H7 (cell line): ENCODE results near the gene TGFBR2. TPM values are rescaled to one million over a fixed set of nuclear protein-coding genes. Genes with fewer than 3 reads are reported as not detected.

Experiments used
- DNase-seq: peaks from one replicate; pipeline ENCODE4 v3.0.0; 2012
- H3K27me3 ChIP-seq: 2 replicates; pipeline ENCODE4 v1.6.0; 2011; ENCODE audit warnings: mild to moderate bottlenecking, low read length; ENCODE audit not compliant: control insufficient read depth, insufficient read depth
- H3K36me3 ChIP-seq: replicated peaks from 2 replicates; pipeline ENCODE4 v1.5.1; 2011; ENCODE audit warnings: low read length; ENCODE audit not compliant: control insufficient read depth, insufficient read depth
- H3K4me3 ChIP-seq: 2 replicates; pipeline ENCODE4 v1.5.1; 2011; ENCODE audit warnings: low read depth, mild to moderate bottlenecking, control low read depth, low read length, moderate library complexity; ENCODE audit not compliant: insufficient read depth
- total RNA-seq: library from RNA; depleted of rRNA; stranded (reverse); fragments of >200 nt; shearing (Covaris generic); gene quantifications from 2 replicates; pipeline ENCODE4 v1.2.3, GENCODE V29; 2014

The TGFBR2 gene
- total RNA-seq, 1 experiment from 2014 or later = 4.3 TPM

DNA sequence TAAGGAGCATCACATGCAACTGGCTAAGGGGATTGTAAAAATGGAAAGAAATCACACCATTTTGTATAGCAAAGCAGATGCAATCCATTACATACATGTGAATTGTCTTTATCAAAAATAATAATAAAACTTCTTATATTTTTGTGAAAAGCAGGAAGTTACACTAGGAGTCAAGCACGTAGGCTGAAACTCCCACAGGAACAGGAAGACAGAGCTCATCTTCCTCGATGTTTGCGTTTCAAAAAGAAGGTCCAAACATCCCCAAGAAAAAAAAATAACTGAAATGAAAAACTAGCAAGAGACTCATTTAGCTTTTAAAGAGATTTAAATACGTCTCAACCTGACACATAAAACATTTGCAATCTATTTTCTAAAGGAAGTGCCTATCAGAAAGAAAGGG is 106.6 kb downstream of the TGFBR2 start:
- no peak for DNase-seq
- H3K27me3 ChIP-seq = no peaks in the 10 kb centered on the region
- H3K4me3 ChIP-seq = no peak overlapping the region
- H3K36me3 ChIP-seq = no peaks in the 10 kb centered on the region

GRCh38 chr3:30713885-30714503 is 107.6 kb downstream of the TGFBR2 start:
- no peaks in the 10 kb centered on the region for H3K36me3 ChIP-seq
- no peaks in the 10 kb centered on the region for H3K27me3 ChIP-seq
- DNase-seq = no peak
- no peak overlapping the region for H3K4me3 ChIP-seq

DNA sequence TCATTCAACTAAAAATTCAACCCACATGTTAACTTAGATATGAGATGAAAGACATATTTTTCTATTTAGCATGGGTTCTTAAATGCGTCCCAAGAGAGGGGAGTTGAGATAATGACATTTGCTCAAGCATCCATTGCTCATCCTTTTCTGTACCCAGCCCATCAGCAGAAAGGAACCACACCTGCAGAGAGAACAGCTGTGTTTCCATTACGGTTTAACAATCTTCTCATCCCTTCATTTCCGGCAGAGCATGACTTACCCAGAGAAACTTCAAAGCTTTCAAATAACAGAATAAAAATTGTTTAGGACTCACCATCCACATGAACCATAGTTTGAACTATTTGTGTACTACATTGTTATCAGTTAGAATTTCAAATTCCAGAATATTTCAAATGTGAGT is 113.1 kb downstream of the TGFBR2 start:
- DNase-seq = no peak
- Histone ChIP-seq H3K27me3 (no peaks in the 10 kb centered on the region), H3K36me3 (no peaks in the 10 kb centered on the region), H3K4me3 (no peak overlapping the region)

DNA sequence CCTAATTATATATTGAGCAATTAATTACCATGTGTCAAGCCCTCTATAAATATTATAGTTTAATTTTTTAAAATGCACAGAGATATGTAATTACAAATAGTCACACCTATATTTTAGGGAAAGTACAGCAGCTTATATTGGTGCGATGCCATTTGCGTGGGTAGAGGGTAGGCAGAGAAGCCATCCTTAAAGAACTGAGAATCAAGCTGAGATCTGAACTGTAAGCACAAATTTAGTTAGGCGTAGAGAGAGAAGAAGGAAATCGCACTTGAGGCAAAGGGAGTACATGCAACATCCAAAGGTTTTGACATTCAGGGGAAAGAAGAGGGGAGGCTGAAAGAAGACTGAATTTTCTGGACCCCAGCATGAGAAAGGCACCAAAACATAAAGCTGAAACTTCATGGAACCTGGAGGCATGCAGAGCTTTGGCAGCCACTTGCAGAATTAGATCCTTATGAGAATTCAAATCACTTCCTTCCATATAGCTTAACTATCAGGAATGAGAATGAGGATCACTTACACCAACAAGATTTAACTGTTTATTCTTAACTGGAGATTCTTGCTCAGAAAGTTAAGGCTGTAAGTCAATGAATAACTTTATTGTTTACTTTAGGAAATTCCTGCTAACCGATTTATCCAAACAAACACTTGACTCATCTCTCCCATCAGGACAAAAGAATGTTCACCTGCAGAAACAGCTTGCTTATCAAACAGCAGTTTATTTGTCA is 114.3 kb downstream of the TGFBR2 start:
- Histone ChIP-seq H3K4me3 (no peak overlapping the region), H3K36me3 (no peaks in the 10 kb centered on the region), H3K27me3 (no peaks in the 10 kb centered on the region)
- no peak for DNase-seq

- DNase-seq = no peak
- no peaks in the 10 kb centered on the region for H3K27me3 ChIP-seq
- no peak overlapping the region for H3K4me3 ChIP-seq
- H3K36me3 ChIP-seq = no peaks in the 10 kb centered on the region
Observed at GRCh38 chr3:30721314-30721634, 114.9 kb downstream of the TGFBR2 start.

GRCh38 chr3:30723211-30723610 is 116.8 kb downstream of the TGFBR2 start:
- H3K36me3 ChIP-seq = no peaks in the 10 kb centered on the region
- DNase-seq = no peak
- H3K4me3 ChIP-seq = no peak overlapping the region
- no peaks in the 10 kb centered on the region for H3K27me3 ChIP-seq

GRCh38 chr3:30724863-30725262 is 118.5 kb downstream of the TGFBR2 start:
- Histone ChIP-seq H3K36me3 (no peaks in the 10 kb centered on the region), H3K4me3 (no peak overlapping the region), H3K27me3 (no peaks in the 10 kb centered on the region)
- DNase-seq = no peak

GRCh38 chr3:30728143-30728542 is 121.7 kb downstream of the TGFBR2 start:
- no peak for DNase-seq
- Histone ChIP-seq H3K4me3 (no peak overlapping the region), H3K36me3 (no peaks in the 10 kb centered on the region), H3K27me3 (no peaks in the 10 kb centered on the region)

- Histone ChIP-seq H3K4me3 (no peak overlapping the region), H3K27me3 (no peaks in the 10 kb centered on the region), H3K36me3 (no peaks in the 10 kb centered on the region)
- DNase-seq = no peak
Observed at GRCh38 chr3:30729512-30729911, 123.1 kb downstream of the TGFBR2 start.

- Histone ChIP-seq H3K27me3 (no peaks in the 10 kb centered on the region), H3K4me3 (no peak overlapping the region), H3K36me3 (no peaks in the 10 kb centered on the region)
- no peak for DNase-seq
Observed at GRCh38 chr3:30729936-30730335, 123.5 kb downstream of the TGFBR2 start.

DNA sequence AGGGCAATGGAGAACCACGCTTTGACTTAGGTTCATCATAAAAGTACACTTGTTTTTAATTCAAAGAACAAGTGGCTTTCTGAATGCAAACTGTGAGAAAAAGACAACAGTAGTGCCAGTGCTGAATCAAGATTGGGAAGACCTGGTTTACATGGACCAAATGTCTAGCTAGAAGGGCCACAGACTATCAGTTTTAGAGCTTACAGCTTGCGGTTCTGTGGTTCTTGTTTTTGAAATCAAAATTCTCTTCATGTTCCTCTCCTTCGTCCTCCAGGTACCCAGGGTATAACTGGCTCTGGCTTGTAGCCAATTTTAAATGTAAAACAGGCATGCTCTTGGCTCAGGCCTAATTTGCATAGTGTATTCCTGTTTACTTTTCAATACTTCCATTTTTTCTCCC is 124.6 kb downstream of the TGFBR2 start:
- Histone ChIP-seq H3K27me3 (no peaks in the 10 kb centered on the region), H3K36me3 (no peaks in the 10 kb centered on the region), H3K4me3 (no peak overlapping the region)
- no peak for DNase-seq

GRCh38 chr3:30733209-30733608 is 126.8 kb downstream of the TGFBR2 start:
- DNase-seq = no peak
- H3K27me3 ChIP-seq = no peaks in the 10 kb centered on the region
- H3K36me3 ChIP-seq = no peaks in the 10 kb centered on the region
- no peak overlapping the region for H3K4me3 ChIP-seq

DNA sequence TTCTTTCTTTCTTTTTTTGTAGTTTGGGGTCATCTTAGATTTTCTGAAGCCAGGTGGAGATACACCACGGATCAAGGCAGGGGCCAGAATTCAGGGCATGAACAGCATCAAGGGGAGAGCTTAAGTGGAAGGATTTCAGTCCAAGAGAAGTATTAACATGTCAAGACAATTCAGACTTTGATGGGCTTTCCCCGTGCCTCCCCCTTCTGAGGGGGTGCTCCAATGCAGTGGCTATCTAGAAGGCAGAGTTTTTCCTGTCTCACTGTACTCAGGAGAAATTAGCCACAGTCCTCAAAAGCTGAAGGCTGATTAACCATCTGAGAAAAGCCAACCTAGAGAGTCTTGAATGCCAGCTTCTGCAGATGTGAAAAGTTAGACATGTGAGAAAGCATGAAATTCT is 127.3 kb downstream of the TGFBR2 start:
- Histone ChIP-seq H3K4me3 (no peak overlapping the region), H3K36me3 (no peaks in the 10 kb centered on the region), H3K27me3 (no peaks in the 10 kb centered on the region)
- no peak for DNase-seq

GRCh38 chr3:30737743-30738499 is 131.5 kb downstream of the TGFBR2 start:
- DNase-seq = no peak
- H3K36me3 ChIP-seq = no peaks in the 10 kb centered on the region
- no peaks in the 10 kb centered on the region for H3K27me3 ChIP-seq
- no peak overlapping the region for H3K4me3 ChIP-seq

GRCh38 chr3:30738605-30739004 is 132.2 kb downstream of the TGFBR2 start:
- Histone ChIP-seq H3K27me3 (no peaks in the 10 kb centered on the region), H3K36me3 (no peaks in the 10 kb centered on the region), H3K4me3 (no peak overlapping the region)
- no peak for DNase-seq
